Measurements from ENCODE around the gene LRRC3.

- TF ChIP-seq CTCF (IDR thresholded peaks at IDR 0.05; ENCODE audit: control extremely low read depth in 1 of 3, insufficient read depth in 1 of 3, low read depth in 1 of 3, low read length in 3 of 3) (no peak), CREB1 (IDR thresholded peaks at IDR 0.05) (no peak), MAFK (IDR thresholded peaks at IDR 0.05; ENCODE audit: low read depth, low read length) (no peak), POLR2A (IDR thresholded peaks at IDR 0.05; ENCODE audit: control extremely low read depth in 1 of 2, low read depth in 2 of 2, low read length in 2 of 2) (no peak), POLR2AphosphoS5 (IDR thresholded peaks at IDR 0.05; ENCODE audit: low read depth, low read length) (no peak), KDM5A (IDR thresholded peaks at IDR 0.05; ENCODE audit: low read length) (no peak)
These were observed 35.1 kb downstream of the LRRC3 start for GRCh38 chr21:44490405-44490804.

Measured in H1 (cell line).